GM10847 (cell line): Measurements from ENCODE around the gene XYLT1.

ENCODE experiments used
- POLR2A ChIP-seq: IDR thresholded peaks from 2 replicates; pipeline ENCODE4 v1.6.1; 2011; ENCODE audit not compliant: insufficient read length; ENCODE audit errors: extremely low read depth

XYLT1 gene

GRCh38 chr16:17316005-17316404 is 154.8 kb downstream of the XYLT1 start:
- TF ChIP-seq POLR2A, result no peak

- no peak for TF ChIP-seq POLR2A
Observed at GRCh38 chr16:17313793-17314547, 156.8 kb downstream of the XYLT1 start.

GRCh38 chr16:17313085-17313611 is 157.6 kb downstream of the XYLT1 start:
- no peak for TF ChIP-seq POLR2A

- TF ChIP-seq POLR2A, result no peak
Observed at GRCh38 chr16:17312094-17312710, 158.6 kb downstream of the XYLT1 start.

GRCh38 chr16:17311333-17312093 is 159.2 kb downstream of the XYLT1 start:
- TF ChIP-seq POLR2A, result no peak

DNA sequence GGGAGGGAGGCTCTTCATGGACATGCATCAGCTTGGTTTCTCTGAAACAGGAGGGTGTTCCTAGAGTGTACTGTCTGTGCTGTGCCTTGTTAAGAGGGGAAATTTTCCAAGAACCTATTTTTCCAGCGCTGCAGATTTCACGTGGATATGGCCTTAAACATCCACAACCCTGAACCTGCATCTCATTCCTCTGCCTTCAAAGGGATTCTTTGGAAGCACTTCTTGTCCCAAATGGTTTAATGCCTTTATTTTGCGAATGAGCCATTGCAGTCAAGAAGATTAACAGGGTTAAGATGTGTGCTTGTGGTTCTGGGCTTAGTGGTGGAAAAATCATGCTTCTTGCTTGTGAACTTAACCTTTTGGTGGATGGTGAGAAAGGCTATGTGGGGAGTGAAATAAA is 161.2 kb downstream of the XYLT1 start:
- no peak for TF ChIP-seq POLR2A

DNA sequence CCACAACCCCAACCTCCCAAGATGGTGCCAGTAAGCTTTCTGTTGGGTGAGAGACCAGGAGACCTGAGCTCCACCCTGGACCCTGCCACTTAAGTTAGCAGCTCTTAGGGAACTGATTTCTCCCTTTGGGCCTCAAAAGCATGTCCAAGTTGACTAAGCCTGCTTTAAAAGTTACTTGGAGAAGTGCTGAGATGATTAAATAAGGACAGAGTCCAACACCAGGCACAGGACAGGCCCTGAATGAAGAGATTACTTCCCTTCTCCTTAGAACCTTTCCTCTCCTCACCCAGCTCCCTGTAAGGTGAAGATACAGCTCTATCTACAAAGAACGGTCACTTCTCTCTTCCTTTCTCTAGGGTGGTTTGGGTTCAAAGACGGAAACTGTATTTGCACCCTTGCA is 162.6 kb downstream of the XYLT1 start:
- TF ChIP-seq POLR2A, result no peak

DNA sequence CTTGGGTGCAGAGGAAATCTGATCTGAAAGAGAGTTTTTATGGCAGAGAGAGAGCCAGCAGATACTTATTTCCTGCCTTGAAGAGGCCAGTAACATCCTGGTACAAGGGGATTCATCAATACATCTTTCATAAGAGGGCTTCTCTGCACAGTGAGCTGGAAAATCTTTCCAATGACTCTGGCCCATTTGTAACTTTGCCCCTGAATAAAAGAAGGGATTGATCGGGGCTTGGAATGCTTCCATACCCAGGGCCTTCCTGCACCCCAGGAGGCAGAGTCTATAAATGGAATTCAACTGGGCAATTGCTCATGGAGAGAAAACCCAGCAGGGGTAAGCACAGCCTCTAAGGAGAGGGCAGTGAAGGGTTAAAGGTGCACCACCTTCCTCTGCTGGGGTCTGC is 163.3 kb downstream of the XYLT1 start:
- TF ChIP-seq POLR2A, result no peak

DNA sequence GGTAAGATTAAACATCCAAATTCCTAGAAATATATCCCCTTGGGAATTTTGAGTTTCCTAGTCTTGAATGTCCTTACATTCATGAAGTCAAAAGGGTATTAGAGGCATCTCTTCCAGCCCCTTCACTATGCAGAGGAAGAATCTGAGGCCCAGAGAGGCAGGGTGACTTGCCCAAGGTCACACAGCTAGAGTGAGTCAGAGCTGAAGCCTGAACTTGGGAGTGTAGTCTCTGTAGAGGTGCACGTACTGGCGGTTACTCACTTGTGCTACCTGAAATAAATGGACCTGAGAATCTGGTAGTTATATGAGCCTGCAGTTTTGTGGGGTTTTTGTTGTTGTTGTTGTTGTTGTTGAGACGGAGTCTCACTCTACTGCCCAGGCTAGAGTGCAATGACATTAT is 164.0 kb downstream of the XYLT1 start:
- TF ChIP-seq POLR2A, result no peak

DNA sequence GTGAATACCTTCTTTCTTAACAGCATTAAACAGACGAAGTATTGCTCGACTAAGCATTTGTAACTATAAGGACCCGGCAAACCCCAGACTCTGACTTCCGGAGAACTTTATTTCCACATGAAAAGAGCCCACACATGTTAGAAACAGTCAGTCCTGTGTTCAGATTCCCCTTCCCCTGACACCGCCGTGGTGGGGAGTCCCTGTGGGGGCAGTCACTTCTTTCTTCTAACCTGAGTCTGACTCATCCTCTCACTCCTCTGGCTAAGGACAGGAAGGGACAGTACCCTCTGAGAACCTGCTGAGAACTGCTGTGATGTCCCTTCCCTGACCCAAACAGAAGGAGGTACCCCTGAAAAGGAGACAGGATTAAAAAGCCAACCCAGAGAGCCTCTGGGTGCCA is 165.1 kb downstream of the XYLT1 start:
- no peak for TF ChIP-seq POLR2A

- TF ChIP-seq POLR2A, result no peak
Observed at GRCh38 chr16:17304491-17305119, 166.2 kb downstream of the XYLT1 start.

GRCh38 chr16:17304106-17304490 is 166.7 kb downstream of the XYLT1 start:
- no peak for TF ChIP-seq POLR2A

DNA sequence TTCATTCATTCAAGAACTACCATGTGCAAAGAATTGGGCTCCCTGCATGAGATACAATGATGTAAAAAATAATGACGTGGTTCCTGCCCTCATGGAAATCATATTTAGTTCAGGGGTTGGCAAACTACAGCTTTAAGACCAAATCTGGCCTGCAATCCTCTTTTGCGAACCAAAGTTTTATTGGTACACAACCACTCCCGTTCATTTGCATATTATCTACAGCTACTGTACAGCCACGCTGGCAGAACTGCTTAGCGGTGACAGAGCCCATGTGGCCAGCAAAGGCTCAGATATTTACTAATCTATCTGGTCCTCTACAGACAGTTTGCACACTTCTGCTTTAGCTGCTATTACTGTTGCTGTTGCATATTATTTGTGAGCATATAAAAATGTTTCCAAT is 167.7 kb downstream of the XYLT1 start:
- no peak for TF ChIP-seq POLR2A

- TF ChIP-seq POLR2A, result no peak
Observed at GRCh38 chr16:17302620-17303019, 168.1 kb downstream of the XYLT1 start.

DNA sequence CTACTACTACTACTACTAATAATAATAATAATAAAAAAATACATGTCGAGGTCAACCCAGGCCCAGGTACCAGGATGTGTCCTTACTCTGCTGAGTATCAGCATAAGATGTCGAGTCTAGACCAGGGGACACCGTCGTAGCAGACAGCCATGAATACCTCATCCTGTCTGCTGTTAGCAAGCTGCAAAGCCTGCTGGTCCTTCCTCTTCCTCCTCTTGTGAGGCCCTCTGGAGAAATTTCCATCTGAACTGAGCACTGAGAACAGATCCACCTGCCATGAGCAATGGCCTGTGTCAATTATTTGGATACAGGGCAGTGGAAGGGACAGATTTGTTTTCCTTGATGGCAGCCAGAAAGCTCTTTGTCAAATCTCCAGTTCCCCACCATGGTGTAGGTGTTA is 168.5 kb downstream of the XYLT1 start:
- TF ChIP-seq POLR2A, result no peak
